Measurements from ENCODE around the gene FLNB.
"Not testable (repeated sequence)": the region's sequence is repeated elsewhere in the genome, so short reads cannot be mapped to it uniquely, and the experiment has no call there.

- TF ChIP-seq, protein P1, sequence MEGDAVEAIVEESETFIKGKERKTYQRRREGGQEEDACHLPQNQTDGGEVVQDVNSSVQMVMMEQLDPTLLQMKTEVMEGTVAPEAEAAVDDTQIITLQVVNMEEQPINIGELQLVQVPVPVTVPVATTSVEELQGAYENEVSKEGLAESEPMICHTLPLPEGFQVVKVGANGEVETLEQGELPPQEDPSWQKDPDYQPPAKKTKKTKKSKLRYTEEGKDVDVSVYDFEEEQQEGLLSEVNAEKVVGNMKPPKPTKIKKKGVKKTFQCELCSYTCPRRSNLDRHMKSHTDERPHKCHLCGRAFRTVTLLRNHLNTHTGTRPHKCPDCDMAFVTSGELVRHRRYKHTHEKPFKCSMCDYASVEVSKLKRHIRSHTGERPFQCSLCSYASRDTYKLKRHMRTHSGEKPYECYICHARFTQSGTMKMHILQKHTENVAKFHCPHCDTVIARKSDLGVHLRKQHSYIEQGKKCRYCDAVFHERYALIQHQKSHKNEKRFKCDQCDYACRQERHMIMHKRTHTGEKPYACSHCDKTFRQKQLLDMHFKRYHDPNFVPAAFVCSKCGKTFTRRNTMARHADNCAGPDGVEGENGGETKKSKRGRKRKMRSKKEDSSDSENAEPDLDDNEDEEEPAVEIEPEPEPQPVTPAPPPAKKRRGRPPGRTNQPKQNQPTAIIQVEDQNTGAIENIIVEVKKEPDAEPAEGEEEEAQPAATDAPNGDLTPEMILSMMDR (IDR thresholded peaks at IDR 0.05): not testable (repeated sequence)
- TF ChIP-seq POLR2A (IDR thresholded peaks at IDR 0.05): not testable (repeated sequence)
These were observed 43.5 kb downstream of the FLNB start for GRCh38 chr3:58051658-58052261.

Data from thyroid gland (tissue), 4 donors.